ENCODE measurements around the gene SPHK2.
"Not testable (repeated sequence)": the region's sequence is repeated elsewhere in the genome, so short reads cannot be mapped to it uniquely, and the experiment has no call there.

Gene SPHK2

DNA sequence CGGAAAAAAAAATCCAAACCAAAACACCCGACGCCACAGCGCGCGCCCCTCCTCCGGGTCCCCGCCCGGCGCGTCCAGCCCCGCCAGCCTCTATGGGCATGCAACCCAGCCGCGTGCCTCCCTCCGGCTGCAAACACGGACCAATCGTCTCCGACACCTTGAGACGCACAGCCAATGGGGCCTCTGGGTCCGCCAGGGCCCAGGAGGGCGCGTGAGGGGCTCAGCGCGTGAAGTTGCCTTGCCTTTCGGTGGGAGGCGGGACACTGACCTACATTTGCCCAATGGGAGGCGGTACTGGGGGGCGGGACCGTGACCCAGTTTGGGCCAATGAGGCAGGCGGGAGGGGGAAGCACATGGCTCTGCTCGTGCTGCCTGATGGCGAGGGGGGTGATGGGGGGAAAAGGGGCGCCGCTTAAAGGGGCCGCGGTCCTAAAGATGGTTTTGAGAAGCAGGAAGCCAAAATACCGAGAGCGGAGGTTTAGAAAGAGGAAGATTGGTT is 18.2 kb downstream of the SPHK2 start:
- DNase-seq, result peak; percentile 98 to 100

DNA sequence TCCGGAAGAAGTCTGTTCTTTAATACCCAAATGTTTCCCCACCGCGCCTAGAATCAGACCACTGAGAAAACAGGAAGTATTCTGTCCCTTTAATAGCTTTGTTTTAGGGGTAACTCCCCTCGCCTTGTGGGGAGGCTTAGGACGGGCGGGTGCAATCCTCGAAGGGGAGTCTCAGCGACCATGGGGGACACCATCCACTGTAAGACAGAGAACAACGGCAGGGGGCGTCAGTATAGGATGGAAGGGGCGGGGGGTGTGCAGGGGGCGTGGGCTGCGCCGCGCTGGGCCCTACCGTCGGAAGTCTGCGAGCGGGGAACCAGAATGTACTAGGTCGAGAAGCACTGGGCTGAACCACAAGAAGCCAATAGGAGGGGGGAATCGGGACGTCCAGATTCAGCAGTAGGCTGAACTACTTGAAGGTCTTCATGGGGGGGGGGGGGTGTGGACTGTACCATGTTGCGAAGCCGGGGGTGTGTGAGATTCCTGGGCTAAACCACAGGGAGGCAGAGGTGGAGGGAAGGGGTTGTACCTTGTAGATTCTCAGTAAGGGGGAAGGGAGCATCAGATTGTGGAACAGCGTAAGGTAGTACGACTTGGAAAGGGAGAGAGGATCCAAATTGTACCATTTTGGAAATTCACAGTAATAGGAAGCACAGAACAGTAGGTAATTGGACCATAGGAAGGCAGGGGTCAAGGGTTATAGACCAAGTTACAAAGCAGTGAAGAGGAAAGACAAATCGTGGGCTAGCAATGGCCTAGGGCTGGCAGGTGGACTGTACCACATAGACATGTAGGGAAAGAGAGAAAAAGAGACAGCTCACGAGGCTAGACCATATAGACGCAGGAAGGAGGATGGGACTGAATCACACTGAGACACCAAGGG is 18.9 kb downstream of the SPHK2 start:
- DNase-seq, result peak; percentile 87 to 88

- DNase-seq, result no peak
Measured at GRCh38 chr19:48638831-48639381, 19.6 kb downstream of the SPHK2 start.

DNA sequence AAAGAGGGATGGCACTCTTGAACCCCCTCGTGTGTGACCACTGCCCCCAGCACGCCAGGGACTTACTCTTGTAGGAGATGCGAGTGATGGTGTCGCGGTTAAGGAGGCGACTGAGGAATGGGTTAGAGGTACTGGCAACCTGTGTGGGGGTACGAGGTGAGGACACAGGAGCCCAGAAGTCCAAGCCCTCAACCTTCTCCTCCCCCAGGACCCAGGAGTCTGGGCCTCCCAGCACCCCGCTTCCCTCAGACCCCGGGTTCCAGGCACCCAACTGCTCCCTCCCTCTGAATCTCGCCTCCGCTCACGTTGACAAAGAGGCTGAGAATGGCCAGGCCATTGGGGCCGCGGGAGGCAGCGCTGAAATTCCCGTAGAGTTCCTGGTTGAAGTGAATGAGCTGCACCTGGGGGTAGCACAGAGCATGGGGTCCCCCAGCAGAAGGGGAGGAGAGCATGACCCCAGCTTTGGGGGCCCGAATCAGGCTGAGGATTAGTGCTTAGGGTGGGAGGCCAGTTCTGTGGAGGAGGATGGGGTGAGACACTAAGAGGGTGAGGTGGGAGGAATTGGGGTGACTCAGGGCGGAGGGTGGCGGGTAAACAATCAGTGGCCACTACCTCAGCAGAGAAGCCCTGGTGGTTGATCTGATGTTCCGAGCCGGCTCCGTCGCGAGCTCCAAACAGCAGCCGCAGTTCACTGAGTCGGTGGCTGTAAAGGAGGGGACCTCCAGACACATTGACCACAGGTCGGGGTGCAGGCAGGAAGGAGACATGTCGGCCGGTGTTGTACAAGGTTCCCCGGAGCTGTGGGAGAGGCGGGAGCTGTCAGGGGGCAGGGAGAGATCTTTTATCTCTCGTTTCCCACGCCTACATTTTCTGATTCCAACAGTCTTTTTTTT is 20.4 kb downstream of the SPHK2 start:
- DNase-seq, result no peak

- DNase-seq, result no peak
Measured at GRCh38 chr19:48641850-48642249, 22.5 kb downstream of the SPHK2 start.

GRCh38 chr19:48642862-48643261 is 23.6 kb downstream of the SPHK2 start:
- DNase-seq, result no peak

DNA sequence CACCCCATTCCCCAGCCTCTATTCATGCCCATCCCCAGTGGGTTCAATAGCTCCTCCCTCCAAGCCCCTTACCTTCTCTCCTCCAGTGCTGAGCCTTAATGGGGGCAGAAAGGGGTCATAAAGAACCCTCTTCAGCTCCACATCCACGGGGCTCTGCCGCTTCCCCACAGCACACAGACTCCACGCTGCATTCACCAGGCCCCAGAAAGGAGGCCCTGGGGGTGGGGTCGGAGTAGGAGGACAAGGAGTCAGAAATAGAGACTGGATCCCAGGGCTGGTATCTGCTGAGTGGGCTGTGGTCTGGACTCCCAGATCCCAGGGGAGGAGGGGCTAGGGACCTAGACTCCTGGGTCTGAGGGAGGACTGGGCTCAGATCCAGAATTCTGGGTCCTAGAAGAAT is 25.0 kb downstream of the SPHK2 start:
- no peak for DNase-seq

DNA sequence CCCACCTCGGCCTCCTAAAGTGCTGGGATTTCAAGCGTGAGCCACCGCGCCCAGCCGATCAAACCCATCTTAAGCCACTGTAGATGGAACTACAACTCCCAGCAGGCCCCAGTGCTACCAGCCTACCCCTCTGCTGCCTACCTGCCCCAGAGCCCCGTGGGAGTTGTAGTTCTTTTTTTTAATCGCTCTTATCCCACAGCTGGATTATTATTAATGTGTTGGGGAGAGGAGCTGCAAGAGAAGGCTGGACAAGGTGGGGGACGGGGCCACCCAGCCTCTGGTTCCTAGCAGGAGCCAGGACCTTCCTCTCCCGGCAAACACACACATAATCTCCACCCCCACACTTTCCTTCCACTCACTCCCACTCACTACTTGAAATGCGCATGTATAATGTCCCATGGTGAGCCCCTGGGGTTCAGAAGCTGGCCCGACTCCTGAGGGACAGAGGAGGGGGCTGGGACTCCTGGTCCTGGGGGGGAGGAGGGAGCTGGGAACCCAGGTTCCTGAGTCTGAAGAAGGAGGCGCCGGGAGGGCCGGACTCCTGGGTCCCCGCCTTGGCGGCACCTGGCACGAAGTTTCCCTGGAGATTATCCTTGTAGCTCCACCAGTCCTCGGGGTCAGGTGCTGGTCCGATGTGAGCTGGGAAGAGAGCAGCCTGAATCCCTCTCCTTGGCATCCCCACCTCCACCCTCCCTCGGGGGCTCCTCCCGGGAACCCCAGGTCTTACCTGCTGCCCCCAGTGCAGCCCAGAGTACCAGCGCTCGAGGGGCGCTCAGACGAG is 25.7 kb downstream of the SPHK2 start:
- peak; percentile 48 to 50 for DNase-seq

GRCh38 chr19:48645620-48646000 is 26.3 kb downstream of the SPHK2 start:
- no peak for DNase-seq

DNA sequence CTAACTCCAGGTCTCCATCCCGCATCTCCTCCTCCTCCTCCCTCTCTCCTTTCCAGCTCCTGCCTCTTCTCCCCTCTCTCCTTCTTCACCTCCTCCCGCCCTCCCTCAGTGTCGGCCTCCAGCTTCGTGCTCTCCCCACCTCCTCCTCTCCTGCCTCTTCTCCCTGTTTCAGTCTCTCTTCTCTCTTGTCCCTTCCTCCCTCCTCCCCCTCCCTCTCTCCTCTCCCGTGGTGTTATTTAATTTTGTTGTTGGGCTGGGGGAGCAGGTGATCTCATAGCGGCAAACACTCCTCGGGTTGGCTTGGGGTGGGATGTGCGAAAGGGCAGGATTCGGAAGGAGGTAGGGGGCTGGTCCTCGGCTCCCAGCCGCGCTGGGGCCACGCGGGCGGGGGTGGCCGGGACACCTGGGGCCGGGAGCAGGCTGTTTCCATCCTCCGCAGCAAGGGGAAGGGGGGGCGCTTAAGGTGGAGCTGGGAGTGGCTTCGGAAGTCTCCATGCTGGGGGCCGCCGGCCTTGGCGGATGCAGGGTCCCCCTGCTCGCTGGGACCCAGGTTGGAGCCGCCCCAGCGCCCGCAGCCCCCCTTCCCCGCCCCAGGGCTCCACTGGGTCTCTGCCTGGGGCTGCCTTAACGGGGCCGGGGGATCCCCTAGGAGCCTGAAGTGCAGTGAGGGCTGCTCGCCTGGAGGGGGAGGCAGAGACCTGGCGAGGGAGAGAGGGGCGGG is 26.9 kb downstream of the SPHK2 start, which contains the start of gene CA11:
Gene CA11, minus strand, starts transcription at position 187 of the 721 bp plus-strand sequence. CDS start 555 bp downstream, outside the sequence.
- DNase-seq, result peak; percentile 91 to 93

GRCh38 chr19:48646722-48647216 is 27.5 kb downstream of the SPHK2 start:
- no peak for DNase-seq

GRCh38 chr19:48648134-48648533 is 28.8 kb downstream of the SPHK2 start:
- no peak for DNase-seq

DNA sequence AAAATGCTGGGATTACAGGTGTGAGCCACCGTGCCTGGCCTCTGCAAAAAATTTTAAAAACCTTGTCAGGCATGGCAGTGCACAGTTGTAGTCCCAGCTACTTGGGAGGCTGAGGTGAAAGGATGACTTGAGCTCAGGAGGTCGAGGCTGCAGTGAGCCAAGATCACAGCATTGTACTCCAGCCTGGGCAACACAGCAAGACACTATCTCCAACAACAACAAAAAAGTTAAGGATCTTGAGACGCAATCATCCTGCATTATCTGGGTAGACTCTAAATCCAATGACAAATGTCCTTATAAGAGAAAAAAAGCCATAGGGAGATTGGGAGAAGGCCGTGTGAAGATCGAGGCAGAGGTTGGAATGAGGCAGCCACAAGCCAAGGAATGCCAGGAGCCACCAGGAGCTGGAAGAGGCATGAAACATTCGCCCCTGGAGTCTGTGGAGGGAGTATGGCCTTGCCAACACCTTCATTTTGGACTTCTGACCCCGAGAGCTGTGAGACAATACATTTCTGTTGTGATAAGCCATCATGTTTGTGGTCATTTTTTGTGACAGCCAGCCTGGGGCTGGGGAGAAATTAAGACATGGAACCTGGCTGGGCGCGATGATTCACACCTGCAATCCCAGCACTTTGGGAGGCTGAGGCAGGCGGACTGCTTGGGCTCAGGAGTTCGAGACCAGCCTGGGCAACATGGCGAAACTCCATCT is 31.8 kb downstream of the SPHK2 start:
- DNase-seq, result no peak

DNA sequence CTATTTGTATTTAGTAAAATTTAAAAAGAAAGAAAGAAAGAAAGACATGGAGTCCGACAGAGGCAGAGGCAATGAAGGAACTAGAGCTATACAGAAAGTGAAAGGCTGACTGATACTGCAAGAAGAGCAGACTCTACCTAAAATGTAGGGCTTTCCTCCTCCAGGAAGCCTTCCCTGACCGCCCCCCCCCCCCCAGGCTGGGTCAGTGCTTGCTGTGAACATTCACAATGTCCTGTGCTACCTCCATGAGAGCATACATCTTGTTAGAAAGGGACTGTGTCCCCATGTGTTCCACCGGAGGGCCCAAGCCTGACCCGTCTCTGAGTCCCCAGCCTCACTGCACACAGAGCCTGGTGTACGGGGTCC is 32.4 kb downstream of the SPHK2 start:
- DNase-seq, result no peak

- no peak for DNase-seq
Measured at GRCh38 chr19:48654299-48655059, 35.2 kb downstream of the SPHK2 start.

DNA sequence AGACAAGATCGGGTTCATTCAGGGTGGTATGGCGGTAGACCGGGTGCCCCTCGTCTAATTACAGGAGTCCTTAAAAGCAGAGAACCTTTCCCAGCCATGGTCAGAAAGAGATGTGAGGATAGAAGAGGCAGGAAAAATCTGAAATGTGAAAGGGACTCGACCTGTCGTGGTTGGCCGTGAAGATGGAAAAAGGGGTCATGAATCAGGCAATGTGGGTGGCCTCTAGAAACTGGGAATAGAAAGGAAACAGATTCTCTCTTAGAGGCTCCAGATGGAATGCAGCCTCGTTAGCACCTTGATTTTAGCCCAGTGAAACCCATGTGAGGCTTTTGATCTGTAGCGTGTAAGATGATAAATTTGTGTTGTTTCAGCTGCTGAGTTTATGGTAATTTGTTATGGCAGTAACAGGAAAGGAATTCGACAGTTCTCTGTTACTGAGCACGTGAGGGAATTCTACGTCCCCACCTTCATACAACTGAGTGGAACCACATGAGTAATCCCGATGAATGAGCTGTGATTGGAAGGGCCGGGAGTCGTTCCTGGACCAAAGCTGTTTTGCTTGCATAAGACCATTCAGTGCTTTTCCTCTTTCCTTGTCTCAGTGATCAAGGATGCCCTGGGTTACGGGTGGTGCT is 37.7 kb downstream of the SPHK2 start:
- no peak for DNase-seq

- DNase-seq, result not testable (repeated sequence)
Measured at GRCh38 chr19:48657828-48658227, 38.5 kb downstream of the SPHK2 start.

- no peak for DNase-seq
Measured at GRCh38 chr19:48658483-48658882, 39.2 kb downstream of the SPHK2 start.

DNA sequence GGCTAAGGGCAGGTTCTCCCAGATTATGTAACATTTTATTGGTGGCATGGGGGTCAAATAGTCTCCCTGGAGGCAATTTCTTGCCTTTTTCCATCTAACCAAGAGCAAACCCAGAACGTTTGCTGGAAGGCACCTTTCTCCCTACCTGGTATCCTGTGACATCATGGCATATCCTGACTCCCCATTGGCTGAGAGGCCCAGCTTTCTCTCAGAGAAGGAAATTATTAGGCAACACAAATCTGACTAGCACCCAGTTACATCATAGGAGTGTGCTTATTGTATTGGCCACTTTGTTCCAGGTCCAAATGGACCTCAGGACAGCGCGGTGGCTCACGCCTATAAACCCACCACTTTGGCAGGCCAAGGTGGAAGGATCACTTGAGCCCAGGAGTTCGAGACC is 40.5 kb downstream of the SPHK2 start:
- DNase-seq, result no peak

Measured in NCI-H187 (cell line).